Measurements from ENCODE around the gene ANO7. TPM values are rescaled to one million over a fixed set of nuclear protein-coding genes. Genes with fewer than 3 reads are reported as not detected.

The ANO7 gene
- total RNA-seq, 2 experiments from 2014 or later: 0.97 to 1.4 TPM

DNA sequence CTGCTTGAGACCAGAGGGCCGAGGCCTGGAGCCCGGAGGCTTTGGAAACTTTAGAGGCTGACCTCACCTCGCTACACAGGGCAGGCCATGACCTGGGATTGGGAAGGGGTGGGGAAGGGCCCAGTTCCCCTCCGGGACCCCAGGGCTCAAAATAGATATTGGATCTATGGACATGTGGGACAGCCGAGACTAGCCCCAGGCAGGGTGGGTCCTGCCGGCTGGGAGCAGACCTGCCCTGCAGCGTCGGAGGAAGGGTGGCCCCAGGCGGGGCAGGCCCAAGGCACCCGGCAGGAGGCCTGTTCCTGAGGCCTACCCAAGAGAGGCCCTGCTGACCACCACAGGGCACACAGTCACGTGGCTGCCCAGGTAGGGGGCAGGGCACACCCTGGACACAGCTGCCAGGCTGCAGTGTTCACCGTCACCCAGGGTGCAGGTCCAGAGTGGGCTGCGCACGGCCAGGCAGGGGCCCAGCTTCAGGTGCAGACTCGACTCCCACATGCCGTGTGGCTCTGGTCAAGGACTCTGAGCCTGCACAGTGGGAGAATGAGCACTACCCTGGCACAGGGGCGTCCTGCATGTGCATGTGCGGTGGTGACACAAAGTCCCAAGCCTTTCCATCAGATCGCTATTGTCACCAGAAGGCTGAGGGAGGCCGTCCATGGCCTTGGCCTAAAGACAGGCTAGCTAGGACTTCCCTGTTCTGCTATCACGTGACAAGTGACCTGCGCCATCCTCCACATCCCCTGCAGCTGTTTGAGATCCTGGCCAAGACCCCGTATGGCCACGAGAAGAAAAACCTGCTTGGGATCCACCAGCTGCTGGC lies 13.2 kb downstream of the ANO7 start:
- POLR2A ChIA-PET: no interaction called here
- H3K27me3 Mint-ChIP-seq: no peaks in the 10 kb centered on the region
- DNase-seq: no peak
- H3K4me1 Mint-ChIP-seq: no peaks in the 10 kb centered on the region
- H3K4me3 Mint-ChIP-seq: no peak overlapping the region
- no peak for ATAC-seq (ENCODE audit: low read depth)
- no peaks in the 10 kb centered on the region for H3K9me3 Mint-ChIP-seq
- H3K36me3 Mint-ChIP-seq: no peaks in the 10 kb centered on the region
- no peak overlapping the region for H3K27ac Mint-ChIP-seq

DNA sequence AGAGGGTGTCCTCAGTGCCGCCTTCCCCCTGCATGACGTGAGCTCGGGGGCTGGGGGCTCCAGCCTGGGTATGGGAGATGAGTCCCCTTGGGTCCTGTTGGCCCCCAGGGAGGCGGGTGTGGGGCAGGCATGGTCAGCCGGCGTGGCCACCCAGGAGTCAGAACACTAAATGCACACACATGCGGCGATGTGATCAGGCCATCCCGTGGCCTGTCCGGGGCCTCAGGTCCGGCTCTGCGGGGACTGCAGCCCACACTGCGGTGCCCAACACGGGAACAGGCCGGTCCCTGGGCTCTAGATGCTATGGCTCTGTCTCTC lies 13.8 kb downstream of the ANO7 start:
- POLR2A ChIA-PET: no interaction called here
- no peaks in the 10 kb centered on the region for H3K27me3 Mint-ChIP-seq
- ATAC-seq (ENCODE audit: low read depth) (no peak), DNase-seq (no peak)
- H3K36me3 Mint-ChIP-seq: no peaks in the 10 kb centered on the region
- H3K4me1 Mint-ChIP-seq: no peaks in the 10 kb centered on the region
- H3K27ac Mint-ChIP-seq: no peak overlapping the region
- H3K4me3 Mint-ChIP-seq: no peak overlapping the region
- H3K9me3 Mint-ChIP-seq: no peaks in the 10 kb centered on the region

DNA sequence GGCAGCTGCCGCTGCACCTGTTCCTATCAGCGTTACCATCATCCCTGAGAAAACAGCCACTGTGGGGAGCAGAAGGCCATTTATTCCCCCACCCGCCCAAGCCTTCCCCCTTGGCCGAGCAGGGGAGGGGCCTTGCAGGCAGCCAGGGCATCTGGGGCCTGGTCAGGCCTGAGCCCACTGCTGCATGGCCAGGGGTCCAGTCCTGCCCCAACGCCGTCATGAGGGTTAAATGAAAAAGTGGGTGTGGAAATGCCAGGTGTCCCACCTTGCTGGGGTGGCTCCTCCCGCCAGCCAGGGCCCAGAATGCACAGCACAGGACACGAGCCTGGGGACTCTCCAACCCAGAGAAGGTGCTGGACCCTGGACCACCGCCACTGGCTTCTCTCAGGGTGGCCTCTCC lies 14.2 kb downstream of the ANO7 start:
- no peak overlapping the region for H3K27ac Mint-ChIP-seq
- no peaks in the 10 kb centered on the region for H3K4me1 Mint-ChIP-seq
- ATAC-seq (ENCODE audit: low read depth): no peak
- no peaks in the 10 kb centered on the region for H3K27me3 Mint-ChIP-seq
- no peaks in the 10 kb centered on the region for H3K9me3 Mint-ChIP-seq
- H3K4me3 Mint-ChIP-seq: no peak overlapping the region
- POLR2A ChIA-PET: no interaction called here
- no peak for DNase-seq
- no peaks in the 10 kb centered on the region for H3K36me3 Mint-ChIP-seq

- no peaks in the 10 kb centered on the region for H3K9me3 Mint-ChIP-seq
- DNase-seq (no peak), ATAC-seq (ENCODE audit: low read depth) (no peak)
- H3K4me1 Mint-ChIP-seq: no peaks in the 10 kb centered on the region
- no peaks in the 10 kb centered on the region for H3K36me3 Mint-ChIP-seq
- H3K27ac Mint-ChIP-seq: no peak overlapping the region
- POLR2A ChIA-PET: no interaction called here
- no peaks in the 10 kb centered on the region for H3K27me3 Mint-ChIP-seq
- H3K4me3 Mint-ChIP-seq: no peak overlapping the region
Observed at GRCh38 chr2:241203218-241204009, 14.9 kb downstream of the ANO7 start.

DNA sequence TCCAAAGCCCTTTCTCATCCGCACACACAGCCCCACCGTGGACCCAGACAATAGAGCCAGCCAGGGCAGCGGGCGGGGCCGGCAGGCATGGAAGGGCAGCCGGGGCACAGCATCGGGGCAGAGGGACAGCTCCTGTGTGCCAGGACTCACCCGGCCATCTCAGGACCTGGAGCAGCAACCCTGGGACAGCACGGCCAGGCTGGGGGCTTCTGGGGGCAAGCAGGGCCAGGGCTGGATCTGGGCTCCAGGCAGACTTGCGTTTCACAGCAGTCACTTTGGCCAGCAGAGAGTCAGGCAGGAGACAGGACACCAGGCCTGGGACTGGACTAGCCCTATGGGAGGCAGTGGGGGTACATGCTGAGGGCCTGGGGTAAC lies 15.5 kb downstream of the ANO7 start:
- DNase-seq (no peak), ATAC-seq (ENCODE audit: low read depth) (no peak)
- Mint-ChIP-seq H3K36me3 (no peaks in the 10 kb centered on the region), H3K4me3 (no peak overlapping the region), H3K27ac (no peak overlapping the region), H3K4me1 (no peaks in the 10 kb centered on the region), H3K27me3 (no peaks in the 10 kb centered on the region), H3K9me3 (no peaks in the 10 kb centered on the region)
- POLR2A ChIA-PET: no interaction called here

- H3K27ac Mint-ChIP-seq: no peak overlapping the region
Observed at GRCh38 chr2:241204490-241204889, 16.0 kb downstream of the ANO7 start.

DNA sequence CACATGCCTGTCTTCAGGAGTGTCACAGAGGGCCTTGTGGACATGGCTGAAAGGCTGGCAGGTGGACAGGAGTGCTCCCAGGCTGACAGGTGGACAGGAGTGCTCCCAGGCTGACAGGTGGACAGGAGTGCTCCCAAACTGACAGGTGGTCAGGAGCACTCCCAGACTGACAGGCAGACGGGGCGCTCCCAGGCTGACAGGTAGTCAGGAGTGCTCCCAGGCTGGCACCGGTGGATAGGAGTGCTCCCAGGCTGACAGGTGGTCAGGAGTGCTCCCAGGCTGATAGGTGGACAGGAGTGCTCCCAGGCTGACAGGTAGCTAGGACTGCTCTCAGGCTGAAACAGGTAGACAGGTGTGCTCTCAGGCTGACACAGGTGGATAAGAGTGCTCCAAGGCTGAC lies 16.6 kb downstream of the ANO7 start:
- H3K9me3 Mint-ChIP-seq: no peaks in the 10 kb centered on the region
- no peak for DNase-seq
- no peak overlapping the region for H3K27ac Mint-ChIP-seq
- H3K4me3 Mint-ChIP-seq: no peak overlapping the region
- POLR2A ChIA-PET: no interaction called here
- no peaks in the 10 kb centered on the region for H3K4me1 Mint-ChIP-seq
- no peaks in the 10 kb centered on the region for H3K27me3 Mint-ChIP-seq
- no peaks in the 10 kb centered on the region for H3K36me3 Mint-ChIP-seq
- ATAC-seq (ENCODE audit: low read depth): no peak

More at GRCh38 chr2:241204490-241204889, 16.0 kb downstream of the ANO7 start:
- no peaks in the 10 kb centered on the region for H3K4me1 Mint-ChIP-seq
- H3K4me3 Mint-ChIP-seq: no peak overlapping the region
- ATAC-seq (ENCODE audit: low read depth) (no peak), DNase-seq (no peak)
- no peaks in the 10 kb centered on the region for H3K27me3 Mint-ChIP-seq
- POLR2A ChIA-PET: no interaction called here
- H3K36me3 Mint-ChIP-seq: no peaks in the 10 kb centered on the region
- H3K9me3 Mint-ChIP-seq: no peaks in the 10 kb centered on the region

DNA sequence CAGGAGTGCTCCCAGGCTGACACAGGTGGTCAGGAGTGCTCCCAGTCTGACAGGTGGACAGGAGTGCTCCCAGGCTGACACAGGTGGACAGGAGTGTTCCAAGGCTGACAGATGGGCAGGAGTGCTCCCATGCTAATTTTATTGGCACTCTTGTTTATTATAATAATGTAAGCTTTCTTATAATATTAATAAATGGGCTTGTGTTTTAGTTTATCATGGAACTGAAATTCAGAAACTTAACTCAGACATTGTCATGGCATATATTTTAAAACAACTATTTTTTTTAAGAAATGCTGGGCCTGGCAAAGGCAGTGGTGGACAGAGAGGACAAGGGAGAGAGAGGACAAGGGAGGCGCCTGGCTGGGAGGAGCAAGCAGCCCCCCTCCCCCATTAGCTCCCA lies 18.7 kb downstream of the ANO7 start:
- POLR2A ChIA-PET: no interaction called here
- Mint-ChIP-seq H3K27me3 (no peaks in the 10 kb centered on the region), H3K9me3 (no peaks in the 10 kb centered on the region), H3K36me3 (no peaks in the 10 kb centered on the region), H3K27ac (no peak overlapping the region), H3K4me3 (no peak overlapping the region), H3K4me1 (peaks cover 1% of the 10 kb centered on the region)
- no peak for DNase-seq
- no peak for ATAC-seq (ENCODE audit: low read depth)

- Mint-ChIP-seq H3K27ac (no peak overlapping the region), H3K27me3 (no peaks in the 10 kb centered on the region), H3K9me3 (no peaks in the 10 kb centered on the region), H3K4me1 (peaks cover 1% of the 10 kb centered on the region), H3K4me3 (no peak overlapping the region), H3K36me3 (no peaks in the 10 kb centered on the region)
- POLR2A ChIA-PET: no interaction called here
- DNase-seq (no peak), ATAC-seq (ENCODE audit: low read depth) (no peak)
Observed at GRCh38 chr2:241207641-241208040, 19.2 kb downstream of the ANO7 start.

DNA sequence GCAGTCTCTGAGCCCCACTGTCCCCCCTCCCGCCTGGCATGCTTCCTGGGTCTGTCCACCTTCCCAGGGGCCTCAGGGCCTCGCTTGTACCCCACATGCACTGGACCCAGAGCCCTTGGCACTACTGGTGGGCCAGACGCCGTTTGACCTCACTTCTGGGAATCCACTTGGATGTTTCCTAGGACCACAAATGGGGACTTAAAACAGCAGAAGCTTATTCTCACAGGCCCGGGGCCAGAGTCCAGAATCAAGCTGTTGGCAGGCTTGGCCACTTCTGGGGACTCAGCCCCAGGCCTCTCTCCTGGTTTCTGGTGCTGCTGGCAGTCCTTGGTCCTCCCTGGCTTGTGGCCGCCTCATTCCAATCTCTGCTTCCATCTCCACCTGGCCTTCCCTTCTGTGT lies 19.6 kb downstream of the ANO7 start:
- peaks cover 1% of the 10 kb centered on the region for H3K4me1 Mint-ChIP-seq
- ATAC-seq (ENCODE audit: low read depth): no peak
- no peaks in the 10 kb centered on the region for H3K27me3 Mint-ChIP-seq
- no peaks in the 10 kb centered on the region for H3K9me3 Mint-ChIP-seq
- no peak for DNase-seq
- no peak overlapping the region for H3K27ac Mint-ChIP-seq
- no peak overlapping the region for H3K4me3 Mint-ChIP-seq
- POLR2A ChIA-PET: no interaction called here
- no peaks in the 10 kb centered on the region for H3K36me3 Mint-ChIP-seq

DNA sequence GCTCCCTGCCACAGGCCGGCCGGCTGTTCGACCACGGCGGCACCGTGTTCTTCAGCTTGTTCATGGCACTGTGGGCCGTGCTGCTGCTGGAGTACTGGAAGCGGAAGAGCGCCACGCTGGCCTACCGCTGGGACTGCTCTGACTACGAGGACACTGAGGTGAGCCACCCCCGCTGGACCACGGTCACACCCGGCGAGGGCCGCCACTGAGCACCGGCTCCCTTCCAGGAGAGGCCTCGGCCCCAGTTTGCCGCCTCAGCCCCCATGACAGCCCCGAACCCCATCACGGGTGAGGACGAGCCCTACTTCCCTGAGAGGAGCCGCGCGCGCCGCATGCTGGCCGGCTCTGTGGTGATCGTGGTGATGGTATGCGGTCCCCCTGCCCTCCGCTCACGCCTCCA lies 20.8 kb downstream of the ANO7 start:
- POLR2A ChIA-PET: no interaction called here
- Mint-ChIP-seq H3K4me1 (peaks cover 1% of the 10 kb centered on the region), H3K27me3 (peaks cover under 1% of the 10 kb centered on the region), H3K27ac (no peak overlapping the region), H3K36me3 (no peaks in the 10 kb centered on the region), H3K4me3 (no peak overlapping the region), H3K9me3 (no peaks in the 10 kb centered on the region)
- ATAC-seq (ENCODE audit: low read depth) (no peak), DNase-seq (no peak)

DNA sequence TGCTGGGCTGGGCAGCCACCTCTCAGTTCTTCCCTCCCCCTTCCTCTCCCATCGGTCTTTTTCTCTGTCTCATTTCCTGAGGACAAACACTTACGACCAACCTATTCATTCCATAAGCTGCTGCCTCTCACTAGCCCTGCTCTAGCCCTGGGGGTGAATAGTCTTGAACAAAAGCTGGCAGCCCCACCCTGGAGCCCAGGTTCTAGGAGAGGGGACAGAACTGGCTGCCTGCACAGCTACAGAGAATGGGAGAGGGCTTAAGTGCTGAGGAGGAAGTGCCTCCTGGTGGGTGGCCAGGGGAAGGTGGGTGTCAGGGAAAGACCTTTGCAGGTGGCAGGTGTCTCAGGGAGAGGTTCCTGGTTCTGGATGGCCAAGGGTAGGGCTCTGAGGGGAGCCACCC lies 22.8 kb downstream of the ANO7 start:
- DNase-seq (no peak), ATAC-seq (ENCODE audit: low read depth) (no peak)
- Mint-ChIP-seq H3K27ac (no peak overlapping the region), H3K27me3 (peaks cover 2% of the 10 kb centered on the region), H3K36me3 (no peaks in the 10 kb centered on the region), H3K4me1 (peaks cover 1% of the 10 kb centered on the region), H3K4me3 (no peak overlapping the region), H3K9me3 (no peaks in the 10 kb centered on the region)
- POLR2A ChIA-PET: no interaction called here

DNA sequence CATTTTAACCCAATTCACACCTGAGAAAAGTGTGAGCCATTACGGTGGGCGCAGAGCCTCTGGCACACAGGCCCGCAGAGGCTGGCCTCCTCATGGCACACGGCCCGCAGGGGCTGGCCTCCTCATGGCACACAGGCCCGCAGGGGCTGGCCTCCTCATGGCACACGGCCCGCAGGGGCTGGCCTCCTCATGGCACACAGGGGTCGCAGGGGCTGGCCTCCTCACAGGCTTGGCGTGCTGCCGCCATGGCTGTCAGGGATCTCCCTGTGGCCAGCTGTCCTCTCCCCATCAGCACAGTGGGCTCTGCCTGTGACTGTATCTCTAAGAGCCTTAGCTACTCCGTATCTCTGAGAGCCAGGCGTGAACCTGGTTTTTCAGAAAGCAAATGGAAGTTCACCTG lies 24.6 kb downstream of the ANO7 start:
- H3K9me3 Mint-ChIP-seq: no peaks in the 10 kb centered on the region
- H3K27me3 Mint-ChIP-seq: peaks cover 6% of the 10 kb centered on the region
- H3K4me3 Mint-ChIP-seq: no peak overlapping the region
- H3K36me3 Mint-ChIP-seq: no peaks in the 10 kb centered on the region
- ATAC-seq (ENCODE audit: low read depth): no peak
- H3K27ac Mint-ChIP-seq: no peak overlapping the region
- no peak for DNase-seq
- POLR2A ChIA-PET: no interaction called here
- peaks cover 3% of the 10 kb centered on the region for H3K4me1 Mint-ChIP-seq

DNA sequence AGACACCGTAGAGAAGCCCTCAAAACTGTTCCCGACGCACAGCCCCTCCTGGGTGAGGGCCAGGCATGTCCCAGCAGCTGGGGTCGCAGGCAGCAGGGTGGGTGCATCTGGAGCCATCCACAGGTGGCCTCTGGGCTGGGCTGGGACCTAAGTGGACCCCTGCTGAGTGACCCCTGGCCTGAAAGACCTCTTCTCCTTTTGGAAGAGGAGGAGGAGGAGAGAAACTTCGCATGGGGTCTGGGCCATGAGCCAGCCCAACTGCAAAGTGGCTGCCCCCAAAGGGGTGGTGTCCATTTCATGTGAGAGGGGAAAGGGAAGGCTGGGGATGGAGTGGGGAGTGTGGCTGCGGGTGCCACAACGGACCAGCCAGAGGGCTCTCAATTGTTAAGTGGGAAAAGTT lies 25.1 kb downstream of the ANO7 start:
- peaks cover 4% of the 10 kb centered on the region for H3K4me1 Mint-ChIP-seq
- H3K36me3 Mint-ChIP-seq: no peaks in the 10 kb centered on the region
- DNase-seq: no peak
- no peak for ATAC-seq (ENCODE audit: low read depth)
- no peak overlapping the region for H3K4me3 Mint-ChIP-seq
- peaks cover 8% of the 10 kb centered on the region for H3K27me3 Mint-ChIP-seq
- no peaks in the 10 kb centered on the region for H3K9me3 Mint-ChIP-seq
- H3K27ac Mint-ChIP-seq: no peak overlapping the region
- POLR2A ChIA-PET: no interaction called here
